HPDE6-E6E7 (cell line): ENCODE data around the gene ZFP64.
A peak's percentile ranks its signal among the peaks of the same experiment; 100 is the strongest.
"Not testable (repeated sequence)": the region's sequence is repeated elsewhere in the genome, so short reads cannot be mapped to it uniquely, and the experiment has no call there.

Experiments
- DNase-seq: peaks from one replicate; pipeline ENCODE4 v3.0.0; 2011; ENCODE audit warnings: missing footprints; ENCODE audit errors: extremely low spot score

The ZFP64 gene

DNA sequence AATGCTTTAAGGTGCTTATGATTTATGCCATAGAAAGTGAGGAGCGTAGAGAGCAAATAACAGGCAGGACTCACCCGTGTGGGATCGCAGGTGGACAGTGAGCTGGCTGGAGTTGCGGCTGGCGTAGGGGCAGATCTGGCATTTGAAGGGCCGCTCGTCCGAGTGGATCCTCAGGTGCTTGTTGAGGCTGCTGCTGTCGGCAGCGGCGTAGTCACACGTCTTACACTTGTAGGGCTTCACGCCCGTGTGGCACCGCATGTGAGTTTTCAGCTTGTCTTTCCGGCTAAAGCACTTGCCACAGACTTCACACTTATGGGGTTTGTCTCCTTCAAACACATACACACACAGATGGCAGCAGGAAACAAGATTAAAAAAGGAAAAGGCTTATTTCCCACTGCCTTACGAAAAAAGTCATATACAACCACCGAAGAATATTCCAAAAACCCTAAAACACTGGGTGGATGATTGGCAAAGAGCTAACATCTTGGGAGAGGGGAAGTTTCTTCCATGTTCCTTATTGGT, 31.5 kb downstream of the ZFP64 start:
- DNase-seq = no peak

GRCh38 chr20:52154575-52154974, 37.0 kb downstream of the ZFP64 start:
- DNase-seq = no peak

- DNase-seq = no peak
Observed at GRCh38 chr20:52153896-52154295, 37.7 kb downstream of the ZFP64 start.

- no peak for DNase-seq
Observed at GRCh38 chr20:52152921-52153320, 38.7 kb downstream of the ZFP64 start.

GRCh38 chr20:52152416-52152815, 39.2 kb downstream of the ZFP64 start:
- no peak for DNase-seq

DNA sequence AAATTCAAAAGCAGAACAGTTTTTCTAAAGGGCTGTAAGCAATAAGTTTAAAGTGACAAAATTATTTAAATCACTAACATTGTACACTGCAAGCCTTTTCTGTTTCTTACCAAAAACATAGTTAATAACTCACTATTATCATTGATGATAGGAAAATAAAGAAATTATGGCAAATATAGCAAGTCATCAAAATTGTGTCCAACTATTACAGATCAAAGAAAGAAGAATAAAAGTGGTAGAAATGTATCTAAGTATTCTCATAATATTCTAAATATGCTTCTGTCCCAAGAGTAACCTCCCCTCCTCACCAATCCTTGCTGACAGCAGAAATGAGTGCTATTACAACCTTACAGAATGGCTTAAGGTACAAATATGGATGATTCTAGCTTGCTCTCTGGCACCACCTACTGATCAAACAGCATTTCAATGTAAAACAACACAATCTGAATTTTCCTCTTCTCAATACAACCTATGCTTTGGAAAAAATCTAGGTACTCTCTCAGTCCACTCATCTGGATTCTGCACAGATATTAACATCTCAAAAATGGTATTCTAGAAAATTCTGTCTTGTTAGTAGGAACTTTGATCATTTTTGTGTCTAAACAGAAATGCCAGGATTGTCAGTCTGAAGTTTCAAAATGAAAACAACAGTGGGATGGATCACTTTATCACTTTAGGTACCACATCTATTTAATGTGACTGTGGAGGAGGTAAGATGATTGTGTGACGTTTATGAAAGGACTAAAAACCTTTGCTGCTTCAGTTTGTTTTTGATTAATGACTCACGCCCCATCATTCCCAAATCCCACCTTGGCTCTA, 40.9 kb downstream of the ZFP64 start:
- peak; percentile 41 for DNase-seq

GRCh38 chr20:52145587-52145986, 46.0 kb downstream of the ZFP64 start:
- DNase-seq = no peak

GRCh38 chr20:52143277-52143676, 48.3 kb downstream of the ZFP64 start:
- DNase-seq = no peak

DNA sequence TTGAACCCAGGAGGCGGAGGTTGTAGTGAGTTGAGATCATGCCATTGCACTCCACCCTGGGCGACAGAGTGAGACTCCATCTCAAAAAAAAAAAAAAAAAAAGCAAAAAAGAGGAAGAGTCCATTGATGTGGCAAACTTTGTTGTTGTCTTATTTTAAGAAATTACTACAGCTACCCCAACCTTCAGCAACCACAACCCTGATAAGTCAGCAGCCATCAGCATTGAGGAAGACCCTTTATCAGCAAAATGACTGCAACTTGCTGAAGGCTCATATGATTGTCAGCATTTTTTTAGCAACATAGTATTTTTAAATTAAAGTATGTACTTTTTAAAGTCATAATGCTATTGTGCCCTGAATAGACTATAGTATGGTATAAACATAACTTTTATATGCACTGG, 48.8 kb downstream of the ZFP64 start:
- no peak for DNase-seq

DNA sequence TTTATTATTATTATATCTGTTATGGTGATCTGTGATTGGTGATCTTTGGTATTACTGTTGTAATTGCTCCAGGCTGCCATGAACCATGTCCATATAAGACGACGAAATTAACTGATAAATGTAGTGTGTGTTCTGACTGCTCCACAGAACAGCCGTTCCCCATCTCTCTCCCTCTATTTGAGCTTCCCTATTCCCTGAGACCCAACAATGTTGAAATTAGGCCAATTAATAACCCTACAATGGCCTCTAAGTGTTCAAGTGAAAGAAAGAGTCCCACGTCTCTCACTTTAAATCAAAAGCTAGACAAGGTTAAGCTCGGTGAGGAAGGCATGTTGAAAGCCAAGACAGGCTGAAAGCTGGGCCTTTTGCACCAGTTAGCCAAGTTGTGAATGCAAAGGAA, 51.6 kb downstream of the ZFP64 start:
- DNase-seq = no peak

DNA sequence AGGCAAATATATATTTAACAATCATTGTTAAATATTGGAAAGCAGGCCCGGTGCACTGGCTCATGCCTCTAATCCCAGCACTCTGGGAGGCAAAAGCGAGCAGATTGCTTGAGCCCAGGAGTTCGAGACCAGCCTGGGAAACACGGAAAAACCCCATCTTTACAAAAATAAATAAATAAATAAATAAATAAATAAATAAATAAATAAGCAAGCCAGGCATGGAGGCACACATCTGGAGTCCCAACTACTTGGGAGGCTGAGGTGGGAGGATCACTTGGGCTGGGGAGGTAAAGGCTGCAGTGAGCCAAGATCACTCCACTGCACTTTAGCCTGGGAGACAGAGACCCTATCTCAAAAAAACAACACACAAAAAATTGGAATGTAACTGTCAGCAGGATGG, 53.7 kb downstream of the ZFP64 start:
- DNase-seq = no peak

DNA sequence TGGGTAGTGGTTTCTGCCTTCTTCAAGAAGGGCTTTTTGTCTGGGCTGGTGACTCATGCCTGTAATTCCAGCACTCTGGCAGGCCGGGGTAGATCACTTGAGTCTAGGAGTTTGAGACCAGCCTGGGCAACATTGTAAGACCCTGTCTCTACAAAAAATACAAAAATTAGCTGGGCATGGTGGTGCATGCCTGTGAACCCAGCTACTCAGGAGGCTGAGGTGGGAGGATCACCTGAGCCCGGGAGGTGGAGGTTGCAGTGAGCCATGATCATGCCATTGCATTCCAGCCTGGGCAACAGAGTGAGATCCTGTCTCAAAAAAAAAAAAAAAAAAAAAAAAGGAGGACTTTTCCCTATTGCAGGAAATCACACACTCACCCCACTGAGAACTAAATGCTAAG, 57.9 kb downstream of the ZFP64 start:
- DNase-seq = not testable (repeated sequence)

DNA sequence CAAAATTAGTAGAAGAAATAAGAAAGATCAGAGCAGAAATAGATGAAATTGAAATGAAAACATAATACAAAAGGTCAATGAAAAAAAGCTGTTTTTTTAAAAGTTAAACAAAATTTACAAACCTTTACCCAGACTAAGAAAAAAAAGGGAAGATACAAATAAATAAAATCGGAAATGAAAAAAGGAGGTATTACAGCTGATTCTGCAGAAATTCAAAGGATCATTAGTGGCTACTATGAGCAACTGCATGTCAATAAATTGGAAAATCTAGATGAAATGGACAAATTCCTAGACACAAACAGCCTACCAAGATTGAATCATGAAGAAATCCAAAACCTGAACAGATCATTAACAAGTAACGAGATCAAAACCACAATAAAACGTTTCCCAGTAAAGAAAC, 59.2 kb downstream of the ZFP64 start:
- DNase-seq = no peak

DNA sequence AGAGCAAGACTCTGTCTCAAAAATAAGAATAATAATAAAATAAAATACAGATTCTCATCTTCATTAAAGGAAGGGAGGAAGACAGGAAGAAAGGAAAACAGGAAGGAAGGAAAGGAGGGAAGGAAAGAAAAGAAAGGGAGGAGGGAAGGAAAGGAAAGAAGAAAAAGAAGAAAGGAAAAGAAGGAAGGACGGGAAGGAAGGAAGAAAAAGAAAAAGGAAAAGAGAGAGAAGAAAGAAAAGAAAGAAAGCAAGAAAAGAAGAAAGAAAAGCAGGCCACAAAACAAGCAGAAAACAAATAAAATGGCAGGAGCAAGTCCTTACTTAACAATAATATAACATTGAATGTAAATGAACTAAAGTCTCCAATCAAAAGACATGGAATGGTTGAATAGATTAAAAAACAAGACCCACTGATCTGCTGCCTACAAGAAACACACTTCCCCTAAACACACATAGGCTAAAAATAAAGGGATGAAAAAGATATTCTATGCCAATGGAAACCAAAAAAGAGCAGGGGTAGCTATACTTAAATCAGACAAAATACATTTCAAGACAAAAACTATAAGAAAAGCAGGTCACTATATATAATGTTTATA, 60.4 kb downstream of the ZFP64 start:
- no peak for DNase-seq

GRCh38 chr20:52130406-52130805, 61.2 kb downstream of the ZFP64 start:
- no peak for DNase-seq

- DNase-seq = no peak
Observed at GRCh38 chr20:52129611-52130010, 62.0 kb downstream of the ZFP64 start.

DNA sequence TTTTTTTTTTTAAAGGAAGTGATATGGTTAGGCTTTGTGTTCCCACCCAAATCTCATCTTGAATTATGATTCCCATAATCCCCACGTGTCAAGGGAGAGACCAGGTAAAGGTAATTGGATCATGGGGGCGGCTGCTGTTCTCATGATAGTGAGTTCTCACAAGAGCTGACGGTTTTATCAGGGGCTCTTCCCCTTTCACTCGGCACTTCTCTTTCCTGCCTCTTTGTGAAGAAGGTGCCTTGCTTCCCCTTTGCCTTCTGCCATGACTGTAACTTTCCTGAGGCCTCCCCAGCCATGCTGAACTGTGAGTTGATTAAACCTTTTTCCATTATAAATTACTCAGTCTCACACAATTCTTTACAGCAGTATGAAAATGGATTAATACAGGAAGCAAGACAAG, 64.3 kb downstream of the ZFP64 start:
- no peak for DNase-seq

DNA sequence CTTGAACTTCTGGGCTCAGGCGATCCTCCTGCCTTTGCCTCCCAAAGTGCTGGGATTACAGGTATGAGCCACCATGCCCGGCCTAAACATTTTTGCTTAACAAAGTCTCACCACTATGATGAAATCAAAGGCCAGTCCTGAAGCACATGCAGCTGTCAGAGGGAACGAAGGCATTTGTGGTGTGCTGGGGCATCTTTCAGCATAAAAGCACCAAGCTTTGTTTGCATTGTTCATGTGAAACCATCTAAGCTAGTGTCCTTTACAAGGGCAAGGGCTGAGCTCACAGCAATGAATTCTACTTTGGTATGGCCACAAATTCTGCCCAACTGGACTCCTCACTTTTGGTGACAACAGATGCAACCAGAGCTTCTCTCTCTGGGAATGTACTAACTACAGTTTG, 66.8 kb downstream of the ZFP64 start:
- no peak for DNase-seq

GRCh38 chr20:52118696-52119095, 72.9 kb downstream of the ZFP64 start:
- DNase-seq = no peak

DNA sequence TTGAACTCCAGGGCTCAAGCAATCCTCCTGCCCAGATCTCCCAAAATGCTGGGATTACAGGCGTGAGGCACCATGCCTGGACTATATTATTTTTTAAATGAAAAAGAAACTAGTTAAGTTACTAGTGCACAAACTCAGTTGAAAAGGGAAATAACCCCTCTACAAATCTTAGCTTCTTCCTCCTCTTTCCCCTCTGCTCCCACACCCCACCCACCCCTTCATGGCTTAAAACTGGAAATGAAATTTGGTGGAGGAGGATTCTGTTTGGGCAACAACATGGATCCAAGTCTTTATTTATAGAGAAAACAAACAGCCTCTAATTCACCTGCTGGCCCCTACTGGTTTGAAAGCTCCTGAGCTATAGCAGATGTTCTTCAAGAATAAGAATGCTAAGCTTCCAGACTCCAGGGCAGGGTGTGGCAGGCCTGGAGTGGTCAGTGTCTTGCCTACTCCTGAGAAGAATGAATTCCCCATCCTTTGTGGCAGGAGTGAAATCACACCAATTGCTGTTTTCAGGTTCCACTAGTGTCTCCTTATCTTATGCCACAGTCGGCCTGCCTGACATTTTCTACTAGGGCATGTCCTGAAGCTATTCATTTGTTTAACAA, 73.5 kb downstream of the ZFP64 start:
- DNase-seq = no peak

GRCh38 chr20:52110456-52110855, 81.1 kb downstream of the ZFP64 start:
- DNase-seq = no peak

GRCh38 chr20:52105442-52106422, 85.8 kb downstream of the ZFP64 start:
- DNase-seq = peak; percentile 54
